HG03442 (cell line): ENCODE data around the gene ZNF189.
A peak's percentile ranks its signal among the peaks of the same experiment; 100 is the strongest.

Source experiments
- ATAC-seq: cut with Tn5 transposase; IDR thresholded peaks from one replicate; pipeline ENCODE4 v1.9.1; 2021; ENCODE audit warnings: mild to moderate bottlenecking, moderate library complexity; ENCODE audit not compliant: unreplicated experiment

The ZNF189 gene

GRCh38 chr9:101448680-101449070 lies 50.0 kb downstream of the ZNF189 start:
- no peak for ATAC-seq

GRCh38 chr9:101449071-101449721 lies 50.5 kb downstream of the ZNF189 start:
- peak; percentile 98 for ATAC-seq

- ATAC-seq: no peak
These were observed 52.3 kb downstream of the ZNF189 start for GRCh38 chr9:101450931-101451330.

- no peak for ATAC-seq
These were observed 52.8 kb downstream of the ZNF189 start for GRCh38 chr9:101451498-101451897.

- no peak for ATAC-seq
These were observed 55.3 kb downstream of the ZNF189 start for GRCh38 chr9:101453776-101454570.

GRCh38 chr9:101455656-101456240 lies 57.1 kb downstream of the ZNF189 start:
- ATAC-seq: no peak

GRCh38 chr9:101457003-101457402 lies 58.4 kb downstream of the ZNF189 start:
- ATAC-seq: no peak

- peak; percentile 96 for ATAC-seq
These were observed 60.4 kb downstream of the ZNF189 start for GRCh38 chr9:101458963-101459631.
